ENCODE measurements around the gene PCDHA7. TPM values are rescaled to one million over a fixed set of nuclear protein-coding genes. Genes with fewer than 3 reads are reported as not detected.
"Not testable (repeated sequence)": the region's sequence is repeated elsewhere in the genome, so short reads cannot be mapped to it uniquely, and the experiment has no call there.

PCDHA7 gene
- total RNA-seq, 1 donor from 2014 or later: 2.1 TPM

- TF ChIP-seq, protein P1, sequence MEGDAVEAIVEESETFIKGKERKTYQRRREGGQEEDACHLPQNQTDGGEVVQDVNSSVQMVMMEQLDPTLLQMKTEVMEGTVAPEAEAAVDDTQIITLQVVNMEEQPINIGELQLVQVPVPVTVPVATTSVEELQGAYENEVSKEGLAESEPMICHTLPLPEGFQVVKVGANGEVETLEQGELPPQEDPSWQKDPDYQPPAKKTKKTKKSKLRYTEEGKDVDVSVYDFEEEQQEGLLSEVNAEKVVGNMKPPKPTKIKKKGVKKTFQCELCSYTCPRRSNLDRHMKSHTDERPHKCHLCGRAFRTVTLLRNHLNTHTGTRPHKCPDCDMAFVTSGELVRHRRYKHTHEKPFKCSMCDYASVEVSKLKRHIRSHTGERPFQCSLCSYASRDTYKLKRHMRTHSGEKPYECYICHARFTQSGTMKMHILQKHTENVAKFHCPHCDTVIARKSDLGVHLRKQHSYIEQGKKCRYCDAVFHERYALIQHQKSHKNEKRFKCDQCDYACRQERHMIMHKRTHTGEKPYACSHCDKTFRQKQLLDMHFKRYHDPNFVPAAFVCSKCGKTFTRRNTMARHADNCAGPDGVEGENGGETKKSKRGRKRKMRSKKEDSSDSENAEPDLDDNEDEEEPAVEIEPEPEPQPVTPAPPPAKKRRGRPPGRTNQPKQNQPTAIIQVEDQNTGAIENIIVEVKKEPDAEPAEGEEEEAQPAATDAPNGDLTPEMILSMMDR (IDR thresholded peaks at IDR 0.05): no peak
- no peaks in the 10 kb centered on the region for H3K4me1 Mint-ChIP-seq (ENCODE audit: unreplicated experiment)
These were observed 12.4 kb upstream of the PCDHA7 start, which contains the start of gene PCDHA5 for GRCh38 chr5:140821375-140822280. PCDHA5 (plus strand) TSS chr5:140821613.

GRCh38 chr5:140822281-140822629, 11.8 kb upstream of the PCDHA7 start:
- TF ChIP-seq, protein P1 (IDR thresholded peaks at IDR 0.05): no peak
- Mint-ChIP-seq H3K36me3 (ENCODE audit: unreplicated experiment) (peaks cover 8% of the 10 kb centered on the region), H3K4me1 (ENCODE audit: unreplicated experiment) (peaks cover 2% of the 10 kb centered on the region), H3K27me3 (ENCODE audit: unreplicated experiment) (no peaks in the 10 kb centered on the region), H3K4me3 (ENCODE audit: unreplicated experiment) (no peak overlapping the region), H3K9me3 (ENCODE audit: unreplicated experiment) (no peaks in the 10 kb centered on the region), H3K27ac (ENCODE audit: unreplicated experiment) (no peak overlapping the region)
- no peak for DNase-seq (ENCODE audit: extremely low spot score, unreplicated experiment)

More at GRCh38 chr5:140821375-140822280, 12.4 kb upstream of the PCDHA7 start, which contains the start of gene PCDHA5:
- H3K9me3 Mint-ChIP-seq (ENCODE audit: unreplicated experiment): no peaks in the 10 kb centered on the region
- no peaks in the 10 kb centered on the region for H3K27me3 Mint-ChIP-seq (ENCODE audit: unreplicated experiment)
- H3K36me3 Mint-ChIP-seq (ENCODE audit: unreplicated experiment): peaks cover 8% of the 10 kb centered on the region
- H3K27ac Mint-ChIP-seq (ENCODE audit: unreplicated experiment): no peak within 1 kb of the TSS
- no peak within 1 kb of the TSS for H3K4me3 Mint-ChIP-seq (ENCODE audit: unreplicated experiment)
- no peak for DNase-seq (ENCODE audit: extremely low spot score, unreplicated experiment)

DNA sequence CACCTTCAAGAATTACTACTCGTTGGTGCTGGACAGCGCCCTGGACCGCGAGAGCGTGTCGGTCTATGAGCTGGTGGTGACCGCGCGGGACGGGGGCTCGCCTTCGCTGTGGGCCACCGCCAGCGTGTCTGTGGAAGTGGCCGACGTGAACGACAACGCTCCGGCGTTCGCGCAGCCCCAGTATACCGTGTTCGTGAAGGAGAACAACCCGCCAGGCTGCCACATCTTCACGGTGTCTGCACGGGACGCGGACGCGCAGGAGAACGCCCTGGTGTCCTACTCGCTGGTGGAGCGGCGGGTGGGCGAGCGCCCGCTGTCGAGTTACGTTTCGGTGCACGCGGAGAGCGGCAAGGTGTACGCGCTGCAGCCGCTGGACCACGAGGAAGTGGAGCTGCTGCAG, 11.1 kb upstream of the PCDHA7 start:
- H3K36me3 Mint-ChIP-seq (ENCODE audit: unreplicated experiment); H3K9me3 Mint-ChIP-seq (ENCODE audit: unreplicated experiment); H3K27ac Mint-ChIP-seq (ENCODE audit: unreplicated experiment); H3K4me1 Mint-ChIP-seq (ENCODE audit: unreplicated experiment); H3K27me3 Mint-ChIP-seq (ENCODE audit: unreplicated experiment); H3K4me3 Mint-ChIP-seq (ENCODE audit: unreplicated experiment); DNase-seq (ENCODE audit: extremely low spot score, unreplicated experiment): not testable (repeated sequence)

DNA sequence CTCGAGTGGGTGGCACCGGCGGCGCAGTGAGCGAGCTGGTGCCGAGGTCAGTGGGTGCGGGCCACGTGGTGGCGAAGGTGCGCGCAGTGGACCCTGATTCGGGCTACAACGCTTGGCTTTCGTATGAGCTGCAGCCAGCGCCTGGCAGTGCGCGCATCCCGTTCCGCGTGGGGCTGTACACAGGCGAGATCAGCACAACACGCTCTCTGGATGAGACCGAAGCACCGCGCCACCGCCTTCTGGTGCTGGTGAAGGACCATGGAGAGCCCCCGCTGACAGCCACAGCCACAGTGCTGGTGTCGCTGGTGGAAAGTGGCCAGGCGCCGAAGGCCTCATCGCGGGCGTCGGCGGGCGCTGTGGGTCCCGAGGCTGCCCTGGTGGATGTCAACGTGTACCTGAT, 10.6 kb upstream of the PCDHA7 start:
- peaks cover 12% of the 10 kb centered on the region for H3K36me3 Mint-ChIP-seq (ENCODE audit: unreplicated experiment)
- no peak overlapping the region for H3K27ac Mint-ChIP-seq (ENCODE audit: unreplicated experiment)
- H3K9me3 Mint-ChIP-seq (ENCODE audit: unreplicated experiment): no peaks in the 10 kb centered on the region
- TF ChIP-seq, protein P1 (IDR thresholded peaks at IDR 0.05): no peak
- H3K4me3 Mint-ChIP-seq (ENCODE audit: unreplicated experiment): no peak overlapping the region
- DNase-seq (ENCODE audit: extremely low spot score, unreplicated experiment): no peak
- H3K27me3 Mint-ChIP-seq (ENCODE audit: unreplicated experiment): no peaks in the 10 kb centered on the region
- H3K4me1 Mint-ChIP-seq (ENCODE audit: unreplicated experiment): peaks cover 5% of the 10 kb centered on the region

- H3K4me3 Mint-ChIP-seq (ENCODE audit: unreplicated experiment): peak within 1 kb of the TSS; percentile 87
- no peaks in the 10 kb centered on the region for H3K27me3 Mint-ChIP-seq (ENCODE audit: unreplicated experiment)
- peaks cover 14% of the 10 kb centered on the region for H3K4me1 Mint-ChIP-seq (ENCODE audit: unreplicated experiment)
- peak within 1 kb of the TSS; percentile 89 for H3K27ac Mint-ChIP-seq (ENCODE audit: unreplicated experiment)
- TF ChIP-seq, protein P1 (IDR thresholded peaks at IDR 0.05): peak; percentile 63
- H3K36me3 Mint-ChIP-seq (ENCODE audit: unreplicated experiment): peaks cover 21% of the 10 kb centered on the region
- no peak for DNase-seq (ENCODE audit: extremely low spot score, unreplicated experiment)
- peaks cover 11% of the 10 kb centered on the region for H3K9me3 Mint-ChIP-seq (ENCODE audit: unreplicated experiment)
These were observed 6.2 kb upstream of the PCDHA7 start, which contains the start of gene PCDHA6 for GRCh38 chr5:140827704-140828361. PCDHA6 (plus strand) TSS chr5:140827960; CDS start chr5:140828092, 132 bp downstream.
